NCI-H2171 (cell line): Measurements from ENCODE around the gene HOXA6.

Experiments
- DNase-seq: peaks from one replicate; lab custom pipeline; 2025; lab: John Stamatoyannopoulos, UW

Gene HOXA6

DNA sequence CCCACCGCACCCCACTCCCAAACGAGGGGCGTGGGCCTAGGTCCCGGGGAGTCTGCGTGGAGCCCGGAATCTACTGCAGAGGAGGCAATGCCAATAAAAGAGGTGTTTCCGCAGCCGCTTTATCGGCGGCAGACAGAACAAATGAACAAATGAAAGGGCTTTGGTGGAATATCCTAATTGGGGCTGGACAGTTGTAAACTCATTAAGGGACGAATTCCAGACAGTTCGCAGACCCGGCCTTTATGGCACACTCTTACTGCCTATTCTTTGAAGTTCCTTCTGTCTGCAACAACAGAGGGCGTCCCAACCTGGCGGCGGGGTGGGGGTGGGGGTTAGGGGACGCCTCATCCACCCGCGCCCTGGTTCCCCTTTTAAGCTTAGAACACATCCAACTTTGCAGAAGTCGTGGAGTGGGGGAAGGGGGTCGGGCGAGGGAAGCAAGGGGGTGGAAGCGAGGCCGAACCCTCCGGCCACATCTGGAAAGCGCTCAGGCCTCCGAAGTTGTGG is 13.7 kb upstream of the HOXA6 start:
- no peak for DNase-seq

DNA sequence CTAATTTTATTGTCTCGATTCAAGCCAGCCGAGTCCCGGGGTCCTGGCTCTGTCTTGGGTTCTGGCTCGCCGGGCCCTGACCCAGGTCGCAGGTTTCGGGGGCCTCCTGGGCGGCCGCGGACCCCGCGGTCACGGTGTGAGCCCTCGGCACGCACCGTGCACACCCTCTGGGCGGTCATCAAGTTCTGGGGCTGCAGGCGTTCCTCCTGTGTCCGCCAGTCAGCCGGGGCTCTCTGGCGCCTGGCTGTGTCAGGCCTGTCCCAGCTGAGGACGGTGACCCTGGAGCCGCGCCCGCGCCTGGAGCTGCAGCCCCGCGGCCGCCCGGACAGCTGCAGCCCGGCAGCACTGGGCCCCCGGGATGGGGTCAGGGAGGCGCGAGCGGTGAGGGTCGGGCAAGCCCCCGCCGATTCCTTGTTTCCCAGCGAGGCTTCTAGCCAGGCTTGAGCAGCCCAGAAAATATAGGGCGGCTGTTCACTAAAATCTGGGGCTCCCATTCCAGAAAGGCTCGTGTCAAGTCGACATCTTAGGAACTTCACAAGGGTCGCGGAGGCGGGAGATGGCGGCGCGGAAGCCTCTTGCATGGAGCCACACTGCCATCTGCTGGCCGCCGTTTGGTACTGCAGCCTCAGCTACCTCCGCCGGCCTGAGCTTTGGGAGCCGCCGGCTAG is 13.1 kb upstream of the HOXA6 start:
- DNase-seq: peak; percentile 82

DNA sequence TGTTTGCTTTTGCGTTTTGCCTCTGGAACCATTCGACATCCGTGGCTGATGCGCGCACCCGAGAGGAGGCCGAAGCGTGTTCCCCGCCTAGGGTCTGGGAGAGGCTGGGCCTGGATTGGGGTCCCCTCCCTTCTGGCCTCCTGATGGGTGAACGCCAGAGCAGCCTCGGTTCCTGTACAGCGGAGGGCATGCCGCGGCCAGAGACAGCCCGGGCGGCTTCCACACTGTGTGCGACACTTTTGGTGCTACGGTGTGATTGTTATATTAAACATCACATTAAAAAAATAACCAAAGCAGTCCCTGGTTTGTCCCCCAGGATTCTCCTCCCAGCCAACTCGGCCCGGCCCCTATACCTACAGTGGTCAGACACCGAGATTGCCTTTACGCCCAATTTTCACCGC is 12.6 kb upstream of the HOXA6 start:
- DNase-seq: no peak

DNA sequence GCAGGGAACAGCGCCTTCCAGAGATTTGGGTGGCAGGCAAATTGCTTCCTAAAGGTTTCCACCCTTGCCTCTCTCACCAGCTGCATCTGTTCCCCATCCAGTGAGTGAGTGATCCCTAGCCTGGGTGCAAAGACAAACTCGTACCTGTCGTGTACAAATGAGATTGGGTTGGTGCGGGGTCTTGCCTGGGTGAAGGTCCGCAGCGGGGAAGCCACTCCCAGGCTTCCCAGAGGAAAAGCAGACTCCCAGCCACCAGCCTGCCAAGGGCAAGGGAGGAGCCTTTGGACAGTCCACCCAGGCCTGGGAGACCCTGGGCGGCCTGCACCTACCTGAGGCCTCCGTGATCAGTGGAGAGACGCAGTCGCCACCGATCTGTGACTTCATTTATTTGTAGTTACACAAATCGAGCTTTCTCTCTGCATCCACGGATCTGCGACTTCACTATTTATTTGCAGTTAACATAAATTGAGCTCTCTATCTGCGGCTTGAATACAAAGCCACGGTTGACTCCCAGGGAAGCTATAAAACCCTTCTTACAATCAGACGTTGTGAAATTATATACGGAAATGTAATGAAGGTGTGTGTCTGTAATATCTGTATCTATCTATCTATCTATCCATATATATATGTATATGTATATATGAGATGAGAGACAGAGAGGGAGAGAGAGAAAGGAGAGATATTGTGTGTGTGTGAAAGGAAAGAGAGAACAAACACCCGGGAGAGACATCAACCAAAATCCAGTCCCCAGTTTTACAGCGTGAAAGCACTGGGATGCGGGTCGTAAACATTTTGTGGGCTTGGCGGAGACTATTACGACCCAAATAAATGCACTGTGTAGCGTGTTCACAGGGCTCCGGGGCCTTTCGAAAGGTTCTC is 11.9 kb upstream of the HOXA6 start:
- no peak for DNase-seq

DNA sequence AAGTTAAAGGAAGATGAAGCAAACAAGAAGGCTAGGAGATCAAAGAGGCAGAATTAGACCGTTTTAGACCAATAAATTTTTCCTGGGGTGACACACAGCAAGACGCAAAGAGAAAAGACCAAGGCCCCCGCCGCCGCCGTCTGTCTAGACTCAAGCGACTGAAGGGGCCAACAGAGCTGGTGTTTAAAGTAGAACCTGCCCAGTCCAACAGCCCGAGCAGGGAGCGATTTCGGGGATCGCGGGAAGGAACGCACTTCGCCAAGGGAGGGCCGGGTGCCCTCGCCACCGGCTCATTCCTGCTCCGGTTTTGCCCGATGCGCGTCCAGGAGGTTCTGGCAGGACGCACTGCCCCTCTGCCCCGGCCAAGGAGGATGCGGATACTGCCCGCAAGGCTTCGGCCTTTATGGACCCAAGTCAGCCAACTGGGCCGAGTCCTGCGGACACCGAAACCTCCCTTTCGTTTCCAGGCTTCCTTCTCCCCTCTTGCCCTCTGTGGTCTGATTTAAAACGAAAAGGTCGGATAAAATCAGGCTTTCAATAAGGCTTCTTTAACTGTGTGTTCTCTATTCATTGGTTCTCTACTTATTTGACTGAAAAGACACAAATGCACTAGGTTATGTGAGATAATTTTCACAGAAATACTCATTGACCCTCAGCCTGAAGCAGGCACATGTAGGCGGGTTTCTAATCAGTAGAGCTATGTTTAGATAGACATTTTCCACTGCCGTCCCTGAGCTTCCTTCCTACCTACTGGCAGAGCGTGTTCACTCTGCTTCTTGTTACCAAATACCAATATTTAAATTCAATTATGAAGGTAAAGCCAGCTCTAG is 11.1 kb upstream of the HOXA6 start:
- no peak for DNase-seq

DNA sequence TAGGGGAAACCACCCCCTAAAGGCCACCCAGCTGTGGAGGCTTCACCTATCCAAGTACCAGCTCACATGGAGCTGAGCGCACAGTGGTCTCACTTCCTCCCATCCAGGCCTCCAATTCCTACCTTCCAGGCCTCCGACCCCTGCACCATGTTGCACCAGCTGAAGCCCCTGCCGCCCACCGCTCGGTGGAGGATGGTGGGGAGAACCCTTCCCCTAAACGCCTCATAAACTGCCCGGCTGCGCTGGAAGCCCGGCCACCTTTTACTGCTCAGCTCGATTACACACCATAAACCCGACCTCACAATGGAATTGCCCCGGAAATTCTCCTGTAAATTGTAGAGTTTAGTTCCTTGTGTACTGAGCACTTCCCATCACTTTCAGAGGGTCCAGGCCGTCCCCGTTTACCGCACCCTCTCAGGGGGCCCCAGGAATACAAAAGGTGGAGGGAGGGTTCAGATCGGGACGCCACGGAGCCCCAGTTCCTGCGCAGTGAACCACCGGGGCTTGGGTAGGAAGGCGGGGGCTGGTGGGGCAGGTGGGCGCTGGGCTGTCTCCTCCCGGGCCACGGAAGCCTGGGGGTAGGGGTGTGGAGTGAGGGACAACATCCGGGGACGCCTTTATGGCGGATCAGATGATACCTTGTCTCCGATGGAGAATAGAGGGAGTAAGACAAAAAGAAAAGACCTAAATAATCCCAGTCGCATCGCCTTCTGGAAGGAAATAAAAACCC is 10.3 kb upstream of the HOXA6 start:
- DNase-seq: no peak

DNA sequence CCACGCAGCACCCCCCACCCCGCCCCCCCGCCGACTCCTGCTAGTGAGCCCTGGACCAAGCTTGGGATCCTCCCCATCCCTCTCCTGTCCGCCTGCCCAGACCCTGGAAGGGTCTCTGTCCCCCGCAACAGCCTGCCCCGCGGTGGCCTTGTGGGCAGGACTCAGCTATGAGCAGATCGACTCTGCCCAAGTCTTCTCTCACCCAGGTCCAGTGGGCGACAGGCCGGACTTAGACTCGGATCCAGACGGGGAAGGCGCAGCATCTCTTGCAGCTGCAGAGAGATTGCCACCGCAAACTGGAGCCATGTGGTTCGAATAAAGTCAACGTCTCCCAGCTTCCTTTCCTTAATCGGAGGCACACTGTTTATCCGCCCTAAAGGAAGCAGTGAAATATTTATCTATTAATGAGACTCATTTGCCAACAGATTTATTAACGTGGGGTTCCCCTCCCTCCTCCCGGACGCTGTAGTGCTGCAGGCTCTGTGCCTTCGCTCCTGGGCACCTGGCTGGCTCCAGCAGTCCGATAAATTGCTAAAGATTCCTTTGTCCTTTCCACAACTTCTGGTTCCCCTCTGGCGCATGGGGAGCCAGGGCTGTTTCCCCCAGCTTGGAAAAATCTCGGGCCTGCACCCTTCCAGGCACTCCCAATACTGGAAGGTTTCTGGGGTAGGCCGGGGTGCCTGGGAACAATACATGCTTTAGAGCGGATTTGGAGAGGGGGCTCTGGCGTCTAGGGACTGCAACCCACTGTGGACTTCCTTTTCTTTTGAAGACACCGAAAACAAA is 9.5 kb upstream of the HOXA6 start:
- no peak for DNase-seq

DNA sequence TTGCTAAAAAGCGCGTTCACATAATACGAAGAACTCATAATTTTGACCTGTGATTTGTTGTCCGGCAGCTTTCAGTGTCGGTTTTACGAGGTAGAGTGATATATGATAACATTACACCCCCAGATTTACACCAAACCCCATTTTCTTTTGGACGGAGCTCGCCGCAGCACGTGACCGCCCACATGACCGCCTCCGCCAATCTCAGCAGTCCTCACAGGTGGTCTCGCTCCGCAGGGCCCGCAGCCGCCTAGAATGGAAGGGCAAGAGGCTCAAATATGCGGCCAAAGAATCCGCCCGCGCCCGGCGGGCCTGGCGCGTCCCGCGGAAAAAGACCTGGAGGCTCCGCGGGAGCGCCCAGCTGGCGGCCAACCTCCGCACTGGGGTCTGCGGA is 8.9 kb upstream of the HOXA6 start, which contains the start of gene HOXA7:
HOXA7 (minus strand) TSS at position 168 of the 391 bp plus-strand sequence; CDS start at position 38, 130 bp downstream.
- DNase-seq: peak; percentile 83

DNA sequence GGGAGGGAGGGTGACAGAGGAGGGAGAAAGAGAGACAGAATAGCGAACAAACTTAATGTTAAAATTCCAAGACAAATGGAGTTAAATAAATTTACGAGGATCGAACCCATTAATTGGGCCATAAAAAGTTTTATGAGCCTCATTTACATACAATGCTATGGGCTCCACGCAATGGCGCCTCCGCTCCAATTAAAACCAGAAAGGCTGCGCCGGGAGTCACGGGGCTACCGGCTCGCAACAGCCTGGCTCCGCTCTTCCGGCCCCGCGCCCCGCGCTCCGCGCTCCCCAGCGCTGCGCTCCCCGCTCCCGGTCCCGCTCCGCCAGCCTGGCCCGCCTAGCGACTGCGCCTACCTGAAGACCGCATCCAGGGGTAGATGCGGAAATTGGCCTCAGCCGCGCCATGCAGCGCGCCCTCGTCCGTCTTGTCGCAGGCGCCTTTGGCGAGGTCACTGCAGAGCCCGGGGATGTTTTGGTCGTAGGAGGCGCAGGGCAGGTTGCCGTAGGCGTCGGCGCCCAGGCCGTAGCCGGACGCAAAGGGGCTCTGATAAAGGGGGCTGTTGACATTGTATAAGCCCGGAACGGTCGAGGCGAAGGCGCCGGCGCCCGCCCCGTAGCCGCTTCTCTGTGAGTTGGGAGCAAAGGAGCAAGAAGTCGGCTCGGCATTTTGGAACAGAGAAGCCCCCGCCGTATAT is 8.4 kb upstream of the HOXA6 start:
- peak; percentile 44 for DNase-seq

DNA sequence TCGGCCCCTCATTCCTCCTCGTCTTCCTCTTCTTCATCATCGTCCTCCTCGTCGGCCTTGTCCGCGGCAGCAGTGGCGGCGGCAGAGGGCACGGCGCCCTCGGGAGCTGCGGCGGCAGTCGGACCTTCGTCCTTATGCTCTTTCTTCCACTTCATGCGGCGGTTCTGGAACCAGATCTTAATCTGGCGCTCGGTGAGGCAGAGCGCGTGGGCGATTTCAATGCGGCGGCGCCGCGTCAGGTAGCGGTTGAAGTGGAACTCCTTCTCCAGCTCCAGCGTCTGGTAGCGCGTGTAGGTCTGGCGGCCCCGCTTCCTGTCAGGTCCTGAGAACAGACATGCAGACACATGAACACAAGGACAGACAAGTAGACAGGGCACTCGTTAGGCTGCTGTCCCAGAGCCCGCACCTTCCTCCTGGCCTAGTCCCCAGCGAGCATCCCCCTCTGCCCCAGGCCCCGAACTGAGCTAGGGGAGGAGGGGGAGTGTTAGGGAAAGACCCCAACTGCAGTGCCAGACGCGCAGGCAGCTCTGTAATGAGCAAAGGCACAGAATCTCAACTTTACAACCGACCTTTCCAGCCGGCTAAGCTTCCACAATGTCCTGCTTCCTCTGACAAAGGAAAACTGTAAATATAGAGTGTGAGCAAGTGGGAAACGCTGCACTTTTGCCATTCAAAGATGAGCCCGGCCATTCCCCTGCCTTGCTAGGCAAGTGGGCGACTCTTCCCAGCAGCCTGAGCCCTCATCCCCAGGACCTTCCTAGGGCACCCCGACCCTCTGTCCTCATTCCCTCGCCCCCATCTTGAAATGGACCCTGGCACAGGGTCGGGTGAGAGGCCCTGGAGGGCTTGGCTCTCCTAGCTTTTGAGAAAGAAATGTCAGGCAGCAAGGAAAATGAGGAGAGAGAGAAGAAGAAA is 7.6 kb upstream of the HOXA6 start:
- DNase-seq: no peak

DNA sequence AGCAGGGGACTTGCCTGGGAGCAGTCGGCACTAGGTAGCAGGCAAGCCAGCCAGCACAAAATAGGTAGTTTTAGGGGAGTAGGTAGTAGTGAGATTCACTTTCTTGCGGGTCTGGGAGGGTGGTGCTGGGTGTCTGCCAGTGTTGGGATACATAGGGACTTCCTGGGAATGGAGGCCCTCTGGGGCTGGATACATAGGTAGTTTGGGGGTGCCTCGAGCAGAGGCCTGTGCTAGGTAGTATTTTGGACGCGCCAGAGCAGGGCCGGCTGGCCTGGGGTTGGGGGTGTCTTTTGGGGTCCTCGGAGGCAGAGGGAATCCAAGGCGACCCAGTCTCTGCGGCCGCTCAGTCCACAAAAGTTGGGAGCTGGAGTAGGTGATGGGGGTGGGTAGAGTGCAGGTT is 6.8 kb upstream of the HOXA6 start:
- DNase-seq: no peak

DNA sequence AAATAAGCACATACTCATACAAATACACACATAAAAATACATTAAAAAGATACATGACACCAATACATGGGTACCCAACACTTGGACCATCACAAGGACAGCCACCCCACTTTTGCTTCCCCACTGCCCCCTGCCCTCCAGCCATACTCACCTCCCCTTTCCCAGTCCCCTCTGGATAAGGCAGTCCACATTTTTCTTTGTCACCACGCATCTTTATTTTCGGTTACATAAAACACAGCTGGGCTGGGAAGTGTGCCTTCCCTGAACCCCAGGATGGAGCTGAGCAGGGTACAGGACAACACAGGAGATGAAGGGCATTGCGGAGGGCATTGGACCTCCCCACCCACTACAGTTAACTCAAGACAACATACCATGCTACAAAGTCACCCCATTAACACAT is 6.0 kb upstream of the HOXA6 start:
- no peak for DNase-seq

DNA sequence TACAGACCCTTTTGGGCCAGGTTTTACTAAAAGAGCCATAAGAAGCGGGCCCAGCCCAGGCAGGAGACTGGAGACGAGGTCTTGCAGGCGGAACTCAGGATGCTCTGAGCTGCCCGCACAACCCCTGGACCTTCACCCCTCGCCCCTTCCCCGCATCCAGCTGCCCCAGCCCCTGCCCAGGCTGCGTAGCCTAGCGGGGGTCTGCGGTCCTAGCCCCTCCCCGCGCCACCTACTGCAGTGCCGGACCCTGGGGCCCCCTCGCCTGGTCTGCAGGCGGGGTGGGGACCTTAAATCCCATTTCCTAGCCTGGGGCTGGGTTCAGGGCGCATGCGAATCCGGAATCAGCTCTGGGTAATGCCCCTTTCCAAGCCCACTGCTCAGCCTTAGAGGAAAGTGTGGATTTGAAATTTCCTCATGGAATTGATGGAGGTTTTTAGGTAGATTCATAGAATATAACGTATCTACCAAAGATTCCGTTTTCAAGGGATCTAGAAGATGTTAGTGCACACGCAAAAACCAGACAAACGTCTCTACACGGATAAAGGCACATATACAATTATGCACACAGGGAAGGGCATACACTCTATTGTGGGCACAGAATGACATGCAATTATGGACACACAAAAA is 5.4 kb upstream of the HOXA6 start:
- no peak for DNase-seq

DNA sequence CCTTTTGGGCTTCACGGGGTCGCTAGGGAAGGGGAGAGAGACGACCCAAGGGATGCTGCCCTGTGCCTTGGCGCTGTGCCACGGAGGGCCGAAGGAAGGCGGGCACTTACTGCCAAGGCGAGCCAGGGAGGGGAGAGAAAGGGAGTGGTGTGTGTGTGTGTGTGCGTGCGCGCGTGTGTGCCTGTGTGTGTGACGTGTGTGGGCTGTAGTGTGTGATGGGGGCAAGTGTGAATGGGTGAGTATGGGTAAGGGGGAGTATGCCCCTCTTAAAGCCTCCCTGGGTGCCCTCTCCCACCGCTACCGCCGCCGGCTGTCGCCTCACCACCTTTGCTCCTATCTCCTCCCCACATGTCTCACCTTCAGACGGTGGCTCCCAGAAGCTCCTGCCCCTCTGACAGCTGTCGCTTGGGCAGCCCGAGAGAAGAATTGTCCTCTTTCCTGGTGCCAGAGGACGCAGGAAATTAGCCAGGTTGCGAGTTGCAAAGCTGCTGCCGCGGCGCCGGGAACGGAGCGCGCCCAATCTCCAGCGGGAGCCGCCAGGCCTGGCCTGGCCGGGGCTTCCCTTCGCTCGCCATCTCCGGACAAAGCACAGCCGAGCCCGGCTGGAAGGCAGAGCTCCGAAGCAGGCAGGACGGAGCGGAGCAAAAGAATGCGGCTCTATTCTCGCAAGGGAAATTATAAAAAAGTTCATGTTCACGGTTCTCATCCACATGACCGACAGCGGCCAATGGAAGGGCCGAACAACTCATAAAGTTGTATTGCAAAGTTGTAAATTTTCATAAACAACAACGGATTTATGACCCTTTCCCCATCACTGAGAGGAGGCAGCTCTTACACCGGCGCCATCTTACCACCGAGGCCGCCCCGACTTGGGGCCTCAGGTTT is 4.6 kb upstream of the HOXA6 start, which contains the start of gene HOXA3:
HOXA3 (minus strand) TSS at position 653 of the 885 bp plus-strand sequence. CDS start 41,943 bp downstream, outside the sequence.
- DNase-seq: no peak

DNA sequence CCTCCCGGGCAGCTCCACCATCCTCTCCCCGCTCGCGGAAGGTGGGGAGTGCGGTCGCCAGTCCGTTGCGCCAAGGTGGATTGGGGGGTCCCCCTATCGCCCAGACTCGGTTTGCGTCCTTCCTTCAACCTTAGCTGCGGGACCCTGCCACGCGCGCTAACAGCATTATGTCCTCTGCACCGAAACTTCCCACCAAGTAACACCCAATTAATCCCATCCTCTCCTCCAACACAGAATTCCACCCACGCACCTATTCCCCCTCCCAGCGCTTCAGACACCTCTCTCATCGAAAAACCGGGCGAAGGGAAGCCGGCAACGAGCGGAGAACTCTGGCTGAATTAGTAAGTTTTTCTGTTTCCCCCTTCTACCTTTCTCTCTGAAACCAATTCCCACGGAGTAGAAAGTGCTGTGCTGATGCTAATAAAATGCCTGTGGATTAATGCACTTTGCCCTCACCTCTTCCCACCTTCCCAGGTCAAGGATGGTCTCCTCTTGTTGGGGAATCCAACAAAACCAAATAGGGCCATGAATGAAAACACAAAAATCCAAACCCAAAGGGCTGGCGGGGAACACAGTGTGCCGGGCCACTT is 3.9 kb upstream of the HOXA6 start:
- DNase-seq: peak; percentile 16

DNA sequence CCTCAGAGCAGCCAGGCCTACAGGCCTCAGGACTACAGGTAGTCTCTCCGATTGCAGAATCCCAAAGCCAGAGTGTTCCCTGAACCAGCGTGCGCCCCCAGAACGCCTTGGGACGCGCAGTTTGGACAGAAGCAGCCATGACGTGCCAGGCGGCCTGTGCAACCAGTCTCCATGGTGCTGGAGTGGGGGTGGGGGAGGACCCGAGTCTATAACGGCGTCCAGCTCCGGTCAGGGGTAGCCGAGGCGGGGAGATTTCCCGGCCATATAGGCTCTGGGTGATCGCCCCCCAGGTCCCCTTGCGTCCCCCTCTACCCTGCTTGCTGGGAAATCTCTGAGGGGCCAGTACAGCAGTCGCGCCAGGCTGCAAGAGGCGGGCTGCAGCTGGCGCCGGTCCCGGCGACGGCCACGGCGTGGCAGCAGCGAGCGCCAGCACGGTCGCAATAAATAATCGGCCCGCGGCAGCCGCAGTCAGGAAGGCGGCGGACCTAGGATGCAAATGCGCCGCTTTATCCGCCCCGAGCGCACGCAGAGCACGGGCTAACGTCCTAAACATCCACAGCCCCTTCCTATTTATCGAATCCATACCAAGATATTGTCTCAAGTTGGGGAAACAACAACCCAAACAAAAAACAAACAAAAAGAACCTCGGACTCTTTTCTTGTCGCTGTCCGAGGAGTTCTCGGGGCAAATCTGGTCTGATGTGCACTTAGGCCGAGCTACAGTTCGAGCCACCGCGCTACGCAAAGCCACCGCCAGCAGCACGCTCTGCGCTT is 3.2 kb upstream of the HOXA6 start:
- DNase-seq: peak; percentile 55
